GM19099 (cell line): ENCODE data around the gene PDLIM4.

Experiments used
- POLR2A ChIP-seq: IDR thresholded peaks from 3 replicates; pipeline ENCODE4 v1.6.1; 2011; ENCODE audit warnings: low read depth; ENCODE audit not compliant: insufficient read length; ENCODE audit errors: extremely low read depth

PDLIM4 gene

DNA sequence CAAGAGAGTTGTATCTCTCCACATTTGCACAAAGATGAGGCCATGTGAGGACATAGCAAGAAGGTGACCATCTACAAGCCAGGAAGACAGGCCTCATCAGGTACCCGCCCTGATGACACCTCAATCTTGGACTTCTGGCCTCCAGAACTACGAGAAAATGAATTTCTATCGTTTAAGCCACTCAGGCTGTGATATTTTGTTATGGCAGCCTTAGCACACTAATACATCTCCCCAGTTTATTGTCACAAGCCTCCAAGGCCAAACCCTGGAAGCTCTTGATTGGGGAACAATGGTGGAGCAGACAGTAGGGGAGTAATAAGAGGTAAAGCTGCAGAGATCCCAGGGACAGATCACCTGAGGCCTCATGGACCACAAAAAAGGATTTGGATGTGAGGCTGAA lies 22.2 kb upstream of the PDLIM4 start:
- no peak for TF ChIP-seq POLR2A

DNA sequence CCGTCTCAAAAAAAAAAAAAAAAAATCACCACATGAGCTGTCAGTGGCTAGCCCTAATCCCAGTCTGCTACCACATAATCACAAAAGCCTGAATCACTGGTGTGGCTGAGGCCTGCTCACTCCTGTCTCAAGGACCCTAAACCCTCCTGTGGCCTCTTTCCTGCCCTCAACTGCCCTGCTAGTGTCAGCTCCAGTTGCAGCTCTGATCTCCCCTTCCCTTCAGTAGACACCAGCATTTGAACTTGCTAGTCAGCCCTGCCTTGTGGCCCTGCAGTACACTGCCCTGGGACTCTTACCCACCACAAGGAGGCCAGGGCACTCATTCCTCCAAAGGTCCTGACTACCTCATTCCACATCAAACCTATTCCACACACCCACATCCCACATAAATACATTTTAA lies 20.4 kb upstream of the PDLIM4 start:
- TF ChIP-seq POLR2A, result no peak

DNA sequence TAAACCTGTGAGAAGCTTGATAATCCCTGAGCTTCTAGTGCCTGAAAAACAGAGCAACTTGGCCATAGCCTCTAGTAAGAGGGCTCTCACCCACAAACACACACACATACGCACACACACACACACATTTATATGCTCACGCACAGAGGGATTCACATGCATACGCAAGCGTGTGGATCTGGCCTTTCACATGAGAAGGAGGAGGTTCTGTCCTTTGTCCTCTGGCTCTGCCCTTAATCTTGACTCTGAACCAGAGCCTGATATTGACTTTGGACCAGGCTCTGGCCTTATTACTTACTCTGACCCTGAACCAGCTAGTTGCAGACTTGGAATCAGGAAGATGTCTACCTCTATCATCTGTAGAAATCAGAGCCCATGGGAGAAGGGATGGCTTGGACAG lies 19.8 kb upstream of the PDLIM4 start:
- TF ChIP-seq POLR2A, result no peak

DNA sequence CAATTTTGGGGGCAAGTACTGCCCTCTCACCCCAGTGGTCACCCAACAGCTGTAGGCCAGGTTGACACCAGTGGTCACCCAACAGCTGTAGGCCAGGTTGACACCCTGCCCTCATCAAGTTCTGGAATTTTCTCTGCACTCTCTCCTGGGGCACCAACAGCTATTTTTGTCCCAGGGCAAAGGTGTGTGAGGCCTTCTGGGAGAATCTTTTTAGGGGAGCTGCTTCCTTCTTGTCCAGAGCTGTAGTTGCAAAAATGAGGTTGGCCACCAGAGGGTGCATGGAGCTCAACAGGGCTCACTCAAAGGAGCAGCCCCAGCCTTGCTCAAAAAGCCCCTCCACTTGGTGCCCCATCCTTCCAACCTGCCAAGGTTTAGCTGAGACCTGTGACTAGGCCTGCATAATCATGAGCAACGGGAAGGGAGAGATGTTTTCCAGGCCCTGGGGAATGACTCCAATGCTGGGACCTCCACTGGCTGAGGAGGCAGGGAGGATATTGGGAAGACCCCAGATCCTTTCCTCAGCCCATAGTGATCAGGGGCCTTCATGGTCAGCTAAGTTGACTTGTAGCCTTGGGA lies 19.2 kb upstream of the PDLIM4 start:
- TF ChIP-seq POLR2A, result no peak

DNA sequence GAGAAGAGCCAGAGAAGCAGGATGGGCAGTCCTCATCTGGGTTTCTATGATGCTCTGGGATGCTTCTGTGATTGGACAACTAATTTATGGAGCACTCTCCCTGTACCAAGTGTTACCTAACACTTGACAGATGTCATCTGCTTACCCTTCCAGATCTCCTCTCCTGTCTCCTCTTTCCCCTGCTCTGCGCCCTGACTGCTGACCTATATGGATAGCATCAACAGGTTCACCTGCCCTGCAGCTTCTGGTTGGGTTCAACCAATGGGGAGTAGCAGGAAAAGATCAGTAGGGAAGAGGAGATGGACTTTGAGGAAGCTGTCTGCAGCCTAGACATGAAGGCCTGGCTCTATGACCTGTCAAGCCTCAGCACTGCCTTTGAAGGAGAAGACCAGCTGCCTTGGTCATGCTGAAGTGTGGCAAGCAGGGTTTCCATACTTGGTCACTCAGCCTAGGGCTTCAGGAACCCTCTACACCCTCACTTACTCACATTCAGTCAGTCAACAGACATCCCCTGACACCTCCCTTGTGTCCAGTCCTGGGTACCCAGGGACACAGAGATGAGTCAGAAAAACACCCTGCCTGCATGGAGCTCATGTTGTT lies 18.5 kb upstream of the PDLIM4 start:
- TF ChIP-seq POLR2A, result no peak

DNA sequence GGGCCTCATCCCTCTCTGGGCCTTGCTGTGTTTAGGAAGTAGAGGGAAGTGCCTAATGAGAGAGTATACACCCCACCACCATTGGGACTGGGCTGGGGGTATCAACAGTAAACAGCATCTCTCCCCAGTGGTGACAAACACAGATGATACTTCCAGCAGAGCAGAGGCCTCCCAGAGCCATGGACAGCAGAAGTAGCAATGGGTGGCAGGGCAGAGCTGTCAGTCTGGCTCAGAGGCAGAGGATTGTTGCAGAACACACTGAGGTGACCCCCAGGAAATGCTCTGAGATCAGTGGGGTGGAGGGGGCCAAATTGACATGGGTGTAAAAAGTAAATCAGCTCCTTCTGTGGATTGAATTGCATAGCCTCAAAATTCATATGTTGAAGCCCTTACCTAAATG lies 17.7 kb upstream of the PDLIM4 start:
- TF ChIP-seq POLR2A, result no peak

DNA sequence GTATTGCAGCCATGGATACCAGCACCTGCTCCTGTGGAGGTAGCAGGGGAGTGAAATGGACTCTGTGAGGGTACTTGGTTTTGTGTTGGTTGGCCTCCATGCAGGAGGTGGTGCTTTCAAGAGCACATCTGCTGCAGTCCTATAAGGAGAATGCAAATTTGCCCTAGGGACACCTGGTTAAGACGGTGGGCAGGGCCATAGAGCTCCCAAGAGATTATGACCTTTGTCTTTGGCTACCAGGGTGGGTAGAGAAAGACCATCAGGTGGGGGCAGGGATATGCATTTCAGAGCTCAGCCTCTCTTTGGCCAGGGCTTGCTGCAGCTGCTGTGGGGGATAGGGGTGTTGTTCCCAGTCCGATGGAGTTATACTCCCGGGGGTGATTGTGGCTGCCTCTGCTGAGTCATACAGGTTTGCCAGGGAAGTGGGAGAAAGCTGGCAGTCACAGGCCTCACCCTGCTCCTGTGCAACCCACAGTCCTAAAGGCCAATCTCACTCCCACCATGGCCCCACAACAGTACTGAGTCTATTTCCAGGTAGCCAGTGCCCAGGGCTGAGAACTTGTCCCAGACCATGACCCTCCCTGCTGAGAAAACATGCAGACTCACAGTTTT lies 14.0 kb upstream of the PDLIM4 start:
- no peak for TF ChIP-seq POLR2A

DNA sequence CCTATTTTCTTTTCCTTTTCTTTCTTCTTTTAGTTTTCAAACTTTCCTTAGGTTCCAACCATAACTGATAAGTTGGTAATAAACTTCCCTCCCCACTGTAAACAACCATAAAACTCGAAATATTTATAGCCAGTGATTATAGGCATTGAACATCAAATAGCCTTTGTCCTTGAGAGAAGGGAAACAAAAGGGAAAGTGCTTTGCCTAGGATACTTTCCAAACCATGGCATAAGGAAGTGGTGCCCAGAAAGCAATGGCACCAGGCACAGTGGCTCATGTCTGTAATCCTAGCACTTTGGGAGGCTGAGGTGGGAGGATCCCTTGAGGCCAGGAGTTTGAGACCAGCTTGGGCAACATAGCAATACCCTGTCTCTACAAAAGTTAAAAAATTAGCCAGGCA lies 11.9 kb upstream of the PDLIM4 start:
- no peak for TF ChIP-seq POLR2A

DNA sequence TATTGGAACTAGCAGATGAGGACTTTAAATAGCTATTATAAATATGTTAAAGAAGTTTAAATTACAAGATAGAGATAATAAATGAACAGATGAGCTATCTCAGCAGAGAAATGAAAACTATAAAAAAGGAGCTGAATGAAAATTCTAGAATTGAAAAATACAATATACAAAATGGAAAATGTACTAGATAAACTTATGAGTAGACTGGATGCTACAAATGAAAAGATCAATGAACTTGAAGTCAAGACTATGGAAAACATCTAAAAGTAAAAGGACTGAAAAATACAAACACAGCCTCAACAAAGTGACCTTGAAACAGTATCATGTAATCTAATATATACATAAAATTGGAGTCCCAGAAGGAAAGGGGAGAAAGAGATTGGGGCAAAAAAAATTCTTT lies 10.7 kb upstream of the PDLIM4 start:
- no peak for TF ChIP-seq POLR2A

DNA sequence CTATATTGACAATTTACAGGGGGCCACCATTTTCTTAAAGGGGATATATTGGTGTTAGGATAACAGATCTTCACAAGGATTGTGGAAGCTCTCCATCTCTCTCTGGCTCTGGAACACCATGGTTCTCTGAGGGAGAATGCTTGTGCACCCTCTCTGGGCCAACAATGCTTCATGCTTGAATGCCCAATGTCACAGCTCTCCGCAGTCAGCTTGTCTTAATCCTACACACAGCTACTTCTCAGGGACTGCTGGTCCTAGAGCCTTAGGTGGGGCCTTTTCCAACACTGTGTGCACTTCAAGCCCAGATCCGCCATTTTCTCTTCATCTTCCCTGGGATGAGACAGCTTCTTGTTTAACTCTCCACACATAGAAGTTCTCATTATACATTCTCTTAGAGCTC lies 6.9 kb upstream of the PDLIM4 start:
- TF ChIP-seq POLR2A, result no peak

DNA sequence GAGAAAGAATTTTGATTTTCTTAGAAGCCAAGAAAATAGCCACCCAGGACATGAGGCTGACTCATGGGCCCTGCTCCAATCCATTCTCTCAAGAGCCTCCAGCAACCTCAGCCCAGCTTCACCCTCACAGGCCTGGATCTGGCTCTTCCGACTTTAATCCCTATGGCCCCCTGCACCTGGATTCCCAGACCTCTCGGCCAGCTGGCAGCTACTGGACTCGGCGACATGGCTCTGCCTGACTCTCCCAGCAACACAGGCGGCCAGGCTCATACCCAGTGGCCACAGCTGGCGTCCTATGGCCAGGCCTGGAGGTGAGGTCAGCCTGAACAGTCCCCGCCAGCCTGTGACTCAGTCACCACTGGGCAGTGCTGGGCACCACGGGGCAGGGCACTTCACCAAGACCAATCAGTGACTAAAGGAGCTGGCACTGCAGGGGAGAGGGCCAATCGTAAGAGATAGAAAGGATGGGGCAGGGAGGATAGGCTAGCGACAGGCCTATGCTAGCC lies 6.2 kb upstream of the PDLIM4 start:
- no peak for TF ChIP-seq POLR2A

DNA sequence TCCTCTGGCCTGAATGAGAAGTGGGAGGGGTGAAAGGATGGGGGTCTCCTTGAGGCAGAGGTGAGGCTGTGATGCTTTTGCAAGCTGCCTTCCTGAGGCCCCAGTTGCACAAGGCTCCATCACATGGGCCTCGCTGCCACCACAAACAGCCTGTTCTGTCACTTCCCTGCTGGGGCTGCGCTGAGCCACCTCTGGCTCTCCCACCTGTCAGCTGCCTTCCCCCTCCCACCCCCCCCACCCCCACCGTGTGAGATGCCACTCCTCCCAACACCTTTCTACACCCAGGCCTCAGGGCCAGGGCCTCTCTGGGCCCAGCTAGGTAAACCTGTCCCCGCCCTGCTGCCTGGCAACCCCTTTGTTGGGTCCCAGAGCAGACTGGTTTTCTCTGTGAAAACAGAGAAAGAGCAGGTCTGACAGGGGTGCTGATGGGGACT lies 4.5 kb upstream of the PDLIM4 start:
- TF ChIP-seq POLR2A, result no peak

DNA sequence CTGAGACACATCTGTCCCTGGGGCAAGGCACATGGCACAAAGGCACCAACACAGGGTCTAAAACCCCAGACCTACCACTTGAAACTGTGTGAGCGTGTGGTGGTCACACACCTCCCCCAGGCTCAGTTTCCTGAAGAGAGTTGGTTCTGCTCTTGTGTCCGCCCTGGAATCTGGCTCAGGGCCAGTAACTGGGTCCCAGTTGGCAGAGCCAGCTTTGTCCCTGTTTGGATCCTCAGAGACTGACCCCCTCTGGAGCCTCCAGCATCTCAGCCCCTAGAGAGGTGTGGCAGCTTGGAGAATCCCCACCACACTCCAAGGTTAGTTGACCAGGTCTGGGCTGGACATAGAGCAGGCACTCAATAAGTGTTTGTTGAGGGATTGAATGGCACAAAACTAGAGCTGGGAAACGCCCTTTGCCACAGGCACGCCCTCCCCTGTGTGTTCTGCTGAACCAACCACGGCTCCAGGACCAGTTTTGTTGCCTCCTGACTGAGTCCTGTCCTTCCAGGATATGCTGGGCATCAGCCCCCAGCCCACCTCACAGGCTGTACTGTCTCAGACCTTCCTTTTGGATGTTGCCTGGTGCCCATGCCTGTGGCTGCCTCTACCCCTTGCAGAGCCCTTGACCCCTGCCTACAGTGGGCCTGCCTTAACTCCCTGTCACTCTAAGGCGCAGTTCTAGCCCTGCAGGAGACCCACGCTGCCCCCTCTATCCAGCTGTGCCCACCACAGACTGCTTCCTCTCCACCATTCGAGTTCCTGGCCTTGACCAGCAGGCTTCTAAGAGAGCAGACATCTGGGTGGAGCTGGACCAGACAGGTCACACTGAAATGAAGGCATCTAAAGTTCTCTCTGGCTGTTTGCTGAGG lies 3.8 kb upstream of the PDLIM4 start:
- no peak for TF ChIP-seq POLR2A

DNA sequence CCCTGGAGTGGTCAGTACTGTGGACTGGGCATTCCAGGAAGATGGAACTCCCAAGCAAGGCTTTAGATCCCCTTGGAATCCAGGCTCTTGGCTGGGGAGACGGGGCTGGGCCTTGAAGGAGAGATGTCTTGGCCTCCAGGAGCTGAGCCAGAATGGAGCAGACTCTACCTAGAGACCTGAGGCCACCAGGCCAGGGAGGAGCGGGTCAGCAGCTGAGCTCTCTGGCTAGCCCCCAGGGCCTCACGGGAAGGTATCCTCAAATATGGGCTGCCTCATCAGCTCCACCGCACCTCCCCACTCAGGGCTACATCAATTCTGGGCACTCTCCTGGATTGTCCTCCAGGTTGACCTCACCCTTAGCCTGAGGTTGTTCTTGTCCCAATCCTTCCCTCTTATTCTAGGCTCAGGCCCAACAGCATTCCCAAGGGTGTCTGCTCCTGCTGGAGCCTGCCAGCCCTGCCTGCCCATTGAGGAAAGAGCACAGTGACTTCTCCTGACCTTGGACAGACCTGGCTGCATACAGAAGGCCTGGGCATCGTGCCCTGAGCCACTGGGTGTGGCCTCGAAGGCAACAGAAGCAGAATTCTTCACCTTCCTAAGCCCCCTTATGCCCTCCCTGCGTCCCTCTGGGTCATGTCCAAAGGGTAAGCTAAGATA lies 3.0 kb upstream of the PDLIM4 start:
- no peak for TF ChIP-seq POLR2A
